Measurements from ENCODE around the gene ATP1A4. TPM values are rescaled to one million over a fixed set of nuclear protein-coding genes. Genes with fewer than 3 reads are reported as not detected.

The ATP1A4 gene
- total RNA-seq, 1 donor from 2014 or later: not detected

GRCh38 chr1:160207771-160208556 is 56.6 kb downstream of the ATP1A4 start:
- no peak for ATAC-seq

- no peak for ATAC-seq
Observed at GRCh38 chr1:160208557-160209320, 57.3 kb downstream of the ATP1A4 start.

- ATAC-seq: no peak
Observed at GRCh38 chr1:160209321-160210046, 58.1 kb downstream of the ATP1A4 start.

GRCh38 chr1:160210561-160210960 is 59.2 kb downstream of the ATP1A4 start:
- no peak for ATAC-seq

- ATAC-seq: no peak
Observed at GRCh38 chr1:160211046-160211790, 59.8 kb downstream of the ATP1A4 start.

GRCh38 chr1:160214481-160215140 is 63.2 kb downstream of the ATP1A4 start:
- peak; percentile 81 for ATAC-seq

GRCh38 chr1:160216301-160216700 is 64.9 kb downstream of the ATP1A4 start:
- no peak for ATAC-seq

GRCh38 chr1:160217481-160218051 is 66.2 kb downstream of the ATP1A4 start:
- peak; percentile 88 for ATAC-seq

GRCh38 chr1:160219062-160219929 is 67.9 kb downstream of the ATP1A4 start:
- no peak for ATAC-seq

- no peak for ATAC-seq
Observed at GRCh38 chr1:160220301-160220700, 68.9 kb downstream of the ATP1A4 start.

GRCh38 chr1:160221089-160221488 is 69.7 kb downstream of the ATP1A4 start:
- ATAC-seq: no peak

- no peak for ATAC-seq
Observed at GRCh38 chr1:160222546-160222945, 71.1 kb downstream of the ATP1A4 start.

- peak; percentile 53 for ATAC-seq
Observed at GRCh38 chr1:160224606-160225005, 73.2 kb downstream of the ATP1A4 start.

GRCh38 chr1:160225345-160225744 is 73.9 kb downstream of the ATP1A4 start:
- ATAC-seq: no peak

- ATAC-seq: no peak
Observed at GRCh38 chr1:160226623-160227022, 75.2 kb downstream of the ATP1A4 start.

- ATAC-seq: peak; percentile 46
Observed at GRCh38 chr1:160227034-160227433, 75.6 kb downstream of the ATP1A4 start.

GRCh38 chr1:160227561-160227960 is 76.2 kb downstream of the ATP1A4 start:
- ATAC-seq: no peak

GRCh38 chr1:160228431-160228830 is 77.0 kb downstream of the ATP1A4 start:
- no peak for ATAC-seq

GRCh38 chr1:160232911-160233310 is 81.5 kb downstream of the ATP1A4 start:
- ATAC-seq: no peak
